Fibroblast of mammary gland (primary cell): ENCODE data around the gene SERINC4.

Source experiments
- DNase-seq: peaks from one replicate; pipeline ENCODE4 v3.0.0-alpha.2; 2010; ENCODE audit warnings: low read depth
- H3K4me3 ChIP-seq: 2 replicates; pipeline ENCODE4 v1.5.1; 2011; ENCODE audit warnings: low read depth, mild to moderate bottlenecking, low read length, moderate library complexity; ENCODE audit not compliant: control insufficient read depth
- TF ChIP-seq, protein P1 (sequence below): conservative IDR thresholded peaks from 2 replicates; pipeline ENCODE4 v1.5.1; 2011; ENCODE audit warnings: low read depth, low read length, inconsistent platforms; ENCODE audit not compliant: control insufficient read depth, insufficient read depth

Gene SERINC4

GRCh38 chr15:43800286-43801141 is 494 bp upstream of the SERINC4 start, which contains the start of gene HYPK:
HYPK (plus strand) TSS chr15:43800599; CDS start chr15:43800623, 24 bp downstream.
- peak within 1 kb of the TSS; percentile 99 for H3K4me3 ChIP-seq
- TF ChIP-seq, protein P1, sequence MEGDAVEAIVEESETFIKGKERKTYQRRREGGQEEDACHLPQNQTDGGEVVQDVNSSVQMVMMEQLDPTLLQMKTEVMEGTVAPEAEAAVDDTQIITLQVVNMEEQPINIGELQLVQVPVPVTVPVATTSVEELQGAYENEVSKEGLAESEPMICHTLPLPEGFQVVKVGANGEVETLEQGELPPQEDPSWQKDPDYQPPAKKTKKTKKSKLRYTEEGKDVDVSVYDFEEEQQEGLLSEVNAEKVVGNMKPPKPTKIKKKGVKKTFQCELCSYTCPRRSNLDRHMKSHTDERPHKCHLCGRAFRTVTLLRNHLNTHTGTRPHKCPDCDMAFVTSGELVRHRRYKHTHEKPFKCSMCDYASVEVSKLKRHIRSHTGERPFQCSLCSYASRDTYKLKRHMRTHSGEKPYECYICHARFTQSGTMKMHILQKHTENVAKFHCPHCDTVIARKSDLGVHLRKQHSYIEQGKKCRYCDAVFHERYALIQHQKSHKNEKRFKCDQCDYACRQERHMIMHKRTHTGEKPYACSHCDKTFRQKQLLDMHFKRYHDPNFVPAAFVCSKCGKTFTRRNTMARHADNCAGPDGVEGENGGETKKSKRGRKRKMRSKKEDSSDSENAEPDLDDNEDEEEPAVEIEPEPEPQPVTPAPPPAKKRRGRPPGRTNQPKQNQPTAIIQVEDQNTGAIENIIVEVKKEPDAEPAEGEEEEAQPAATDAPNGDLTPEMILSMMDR: no peak
- peak; percentile 81 for DNase-seq

- no peak for DNase-seq
- TF ChIP-seq, protein P1: no peak
- no peak overlapping the region for H3K4me3 ChIP-seq
These were observed 643 bp downstream of the SERINC4 start for GRCh38 chr15:43799209-43799944.

GRCh38 chr15:43796566-43796965 is 3.5 kb downstream of the SERINC4 start:
- TF ChIP-seq, protein P1: no peak

GRCh38 chr15:43795997-43796396 is 4.0 kb downstream of the SERINC4 start:
- DNase-seq: no peak
- H3K4me3 ChIP-seq: no peak overlapping the region
- TF ChIP-seq, protein P1: no peak

More at GRCh38 chr15:43796566-43796965, 3.5 kb downstream of the SERINC4 start:
- DNase-seq: no peak
- no peak overlapping the region for H3K4me3 ChIP-seq

DNA sequence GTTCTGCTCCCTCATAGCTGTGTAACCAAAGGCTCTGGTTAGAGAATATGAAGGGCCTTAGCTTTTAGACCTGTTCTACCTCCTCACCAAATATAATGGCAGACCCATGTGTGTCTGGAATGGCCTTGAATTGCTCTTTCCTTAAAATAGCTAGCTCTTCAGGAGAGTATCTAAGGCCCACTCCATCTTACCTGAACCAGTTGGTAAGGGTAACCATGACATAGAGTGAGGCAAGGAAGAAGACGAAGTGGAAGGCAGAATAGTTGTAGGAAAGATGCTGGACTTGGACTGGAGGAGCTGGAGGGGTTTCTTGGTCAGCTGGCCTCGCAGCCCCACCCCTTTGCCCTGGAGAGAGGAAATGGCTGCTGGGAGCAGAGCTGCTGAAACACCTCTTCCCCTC is 4.8 kb downstream of the SERINC4 start:
- TF ChIP-seq, protein P1: no peak
- H3K4me3 ChIP-seq: no peak overlapping the region
- DNase-seq: no peak

DNA sequence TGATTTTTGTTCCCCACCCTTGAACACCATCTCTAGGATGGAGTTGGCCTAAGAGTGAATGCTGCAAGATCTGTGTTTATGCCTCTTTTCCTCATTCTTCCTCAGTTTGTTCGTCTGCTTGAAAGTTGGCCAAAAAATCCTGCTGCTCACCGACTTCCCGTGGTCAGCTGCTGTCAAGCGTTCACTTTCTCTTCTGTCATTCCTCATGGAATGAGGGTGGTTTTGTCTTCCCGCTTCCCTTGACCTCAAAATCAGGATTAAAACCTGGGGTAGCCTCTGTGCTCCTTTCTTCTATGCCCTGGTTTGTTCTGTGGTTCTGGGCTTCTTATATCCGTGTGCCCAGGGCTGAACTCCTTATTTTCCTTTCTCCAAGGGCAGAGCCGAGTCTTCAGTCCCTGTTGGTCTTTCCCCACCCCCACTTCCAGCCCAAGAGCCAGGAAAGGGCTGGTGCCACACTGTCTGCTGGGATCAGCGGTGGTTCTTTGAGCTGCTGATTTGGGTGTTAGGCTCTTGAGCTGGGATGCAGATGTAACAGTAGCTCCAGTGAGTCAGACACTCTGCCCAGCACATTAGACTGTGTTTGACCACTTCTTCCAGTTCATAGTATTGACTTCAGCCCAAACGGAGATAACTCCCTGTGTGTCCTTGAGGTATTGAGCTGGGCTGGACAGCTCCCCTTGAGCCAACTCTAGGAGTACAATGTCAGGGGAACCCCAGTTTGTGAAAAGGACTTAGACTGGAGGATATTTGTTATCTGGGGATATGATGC is 5.6 kb downstream of the SERINC4 start:
- H3K4me3 ChIP-seq: no peak overlapping the region
- TF ChIP-seq, protein P1: no peak
- peak; percentile 56 for DNase-seq
